MV-4-11 (cell line): ENCODE data around the gene GNG12.

Experiments used
- DNase-seq: peaks from one replicate; lab custom pipeline; 2025; lab: John Stamatoyannopoulos, UW

GNG12 gene

GRCh38 chr1:67815303-67816094 lies 17.8 kb downstream of the GNG12 start:
- DNase-seq: no peak

GRCh38 chr1:67814121-67814772 lies 19.0 kb downstream of the GNG12 start:
- no peak for DNase-seq

- no peak for DNase-seq
These were observed 21.0 kb downstream of the GNG12 start for GRCh38 chr1:67812226-67812625.

- no peak for DNase-seq
These were observed 21.5 kb downstream of the GNG12 start for GRCh38 chr1:67811781-67812180.

- no peak for DNase-seq
These were observed 23.4 kb downstream of the GNG12 start for GRCh38 chr1:67809887-67810286.

GRCh38 chr1:67807282-67807681 lies 26.0 kb downstream of the GNG12 start:
- DNase-seq: no peak

GRCh38 chr1:67804710-67805109 lies 28.6 kb downstream of the GNG12 start:
- no peak for DNase-seq

- no peak for DNase-seq
These were observed 29.6 kb downstream of the GNG12 start for GRCh38 chr1:67803380-67804279.

GRCh38 chr1:67802565-67802964 lies 30.7 kb downstream of the GNG12 start:
- no peak for DNase-seq

- DNase-seq: no peak
These were observed 31.4 kb downstream of the GNG12 start for GRCh38 chr1:67801903-67802302.

GRCh38 chr1:67795179-67795912 lies 37.9 kb downstream of the GNG12 start:
- DNase-seq: no peak

GRCh38 chr1:67793562-67793961 lies 39.7 kb downstream of the GNG12 start:
- no peak for DNase-seq

GRCh38 chr1:67792741-67793458 lies 40.4 kb downstream of the GNG12 start:
- no peak for DNase-seq

- DNase-seq: no peak
These were observed 41.2 kb downstream of the GNG12 start for GRCh38 chr1:67792103-67792502.

- DNase-seq: no peak
These were observed 41.6 kb downstream of the GNG12 start for GRCh38 chr1:67791686-67792085.

- DNase-seq: no peak
These were observed 42.0 kb downstream of the GNG12 start for GRCh38 chr1:67791261-67791660.

- DNase-seq: no peak
These were observed 43.0 kb downstream of the GNG12 start for GRCh38 chr1:67790201-67790692.

- DNase-seq: no peak
These were observed 43.7 kb downstream of the GNG12 start for GRCh38 chr1:67789551-67789950.

GRCh38 chr1:67788904-67789303 lies 44.4 kb downstream of the GNG12 start:
- DNase-seq: no peak

- no peak for DNase-seq
These were observed 45.0 kb downstream of the GNG12 start for GRCh38 chr1:67788238-67788790.

- no peak for DNase-seq
These were observed 45.5 kb downstream of the GNG12 start for GRCh38 chr1:67787746-67788145.
